ENCODE measurements around the gene ERAS. TPM values are rescaled to one million over a fixed set of nuclear protein-coding genes. Genes with fewer than 3 reads are reported as not detected.

The ERAS gene
- total and polyA plus RNA-seq, 2 experiments from 2014 or later = 1.3 to 2.4 TPM

DNA sequence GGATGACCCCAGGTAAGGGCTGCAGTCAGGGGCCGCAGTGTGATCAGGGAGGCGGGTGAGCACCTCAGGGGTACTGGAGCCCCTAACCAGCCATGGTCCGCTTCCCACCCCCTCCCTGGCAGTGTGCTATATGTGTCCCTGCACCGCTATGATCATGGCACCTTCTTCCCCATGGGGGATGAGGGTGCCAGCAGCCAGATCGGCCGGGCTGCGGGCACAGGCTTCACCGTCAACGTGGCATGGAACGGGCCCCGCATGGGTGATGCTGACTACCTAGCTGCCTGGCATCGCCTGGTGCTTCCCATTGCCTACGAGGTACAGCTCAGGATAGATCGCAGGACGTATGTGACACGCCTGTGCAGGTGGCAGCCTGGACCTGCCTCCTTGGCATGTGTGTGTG lies 8.2 kb upstream of the ERAS start:
- Mint-ChIP-seq H3K4me1 (no peaks in the 10 kb centered on the region), H3K27ac (no peak overlapping the region), H3K36me3 (ENCODE audit: low read depth) (peaks cover 10% of the 10 kb centered on the region; the same call in 2 of the 3 replicates), H3K4me3 (no peak overlapping the region), H3K9me3 (no peaks in the 10 kb centered on the region), H3K27me3 (ENCODE audit: insufficient read depth, low read depth, poor library complexity) (no peaks in the 10 kb centered on the region)
- DNase-seq (ENCODE audit: low spot score) = no peak
- no peaks in the 10 kb centered on the region for H3F3A ChIP-seq (replicated peaks; ENCODE audit: low read depth)
- no peak overlapping the region for H3K4me2 ChIP-seq
- H3K36me3 ChIP-seq (ENCODE audit: insufficient read depth) = no peaks in the 10 kb centered on the region
- H3K27ac ChIP-seq (ENCODE audit: low read depth) = no peak overlapping the region
- no peaks in the 10 kb centered on the region for H4K20me1 ChIP-seq (replicated peaks; ENCODE audit: insufficient read depth)
- ATAC-seq = no peak
- no peaks in the 10 kb centered on the region for H3K4me1 ChIP-seq (ENCODE audit: insufficient read depth)
- H3K9me2 ChIP-seq (ENCODE audit: insufficient read depth) = no peaks in the 10 kb centered on the region
- no peak overlapping the region for H2AFZ ChIP-seq
- H3K4me3 ChIP-seq = no peak overlapping the region
- TF ChIP-seq, protein P1, sequence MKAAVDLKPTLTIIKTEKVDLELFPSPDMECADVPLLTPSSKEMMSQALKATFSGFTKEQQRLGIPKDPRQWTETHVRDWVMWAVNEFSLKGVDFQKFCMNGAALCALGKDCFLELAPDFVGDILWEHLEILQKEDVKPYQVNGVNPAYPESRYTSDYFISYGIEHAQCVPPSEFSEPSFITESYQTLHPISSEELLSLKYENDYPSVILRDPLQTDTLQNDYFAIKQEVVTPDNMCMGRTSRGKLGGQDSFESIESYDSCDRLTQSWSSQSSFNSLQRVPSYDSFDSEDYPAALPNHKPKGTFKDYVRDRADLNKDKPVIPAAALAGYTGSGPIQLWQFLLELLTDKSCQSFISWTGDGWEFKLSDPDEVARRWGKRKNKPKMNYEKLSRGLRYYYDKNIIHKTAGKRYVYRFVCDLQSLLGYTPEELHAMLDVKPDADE (IDR thresholded peaks at IDR 0.05) = no peak
- TF ChIP-seq ZNF114 (CRISPR knock-in tag; IDR thresholded peaks at IDR 0.05) (no peak), JUNB (IDR thresholded peaks at IDR 0.05; ENCODE audit: unreplicated experiment) (no peak), ZNF331 (CRISPR knock-in tag; IDR thresholded peaks at IDR 0.05; ENCODE audit: low read depth) (no peak), CREB1 (CRISPR knock-in tag; IDR thresholded peaks at IDR 0.05; ENCODE audit: low read depth) (no peak), EZH2phosphoT487 (IDR thresholded peaks at IDR 0.05; ENCODE audit: unreplicated experiment) (no peak), NANOG (IDR thresholded peaks at IDR 0.05; ENCODE audit: borderline replicate concordance) (no peak), EZH2 (IDR thresholded peaks at IDR 0.05; ENCODE audit: low read depth, unreplicated experiment) (no peak), STAT1 (IDR thresholded peaks at IDR 0.05; ENCODE audit: unreplicated experiment) (no peak), POLR2AphosphoS5 (IDR thresholded peaks at IDR 0.05; ENCODE audit: low read depth) (no peak)
- TF ChIP-seq, protein P2, sequence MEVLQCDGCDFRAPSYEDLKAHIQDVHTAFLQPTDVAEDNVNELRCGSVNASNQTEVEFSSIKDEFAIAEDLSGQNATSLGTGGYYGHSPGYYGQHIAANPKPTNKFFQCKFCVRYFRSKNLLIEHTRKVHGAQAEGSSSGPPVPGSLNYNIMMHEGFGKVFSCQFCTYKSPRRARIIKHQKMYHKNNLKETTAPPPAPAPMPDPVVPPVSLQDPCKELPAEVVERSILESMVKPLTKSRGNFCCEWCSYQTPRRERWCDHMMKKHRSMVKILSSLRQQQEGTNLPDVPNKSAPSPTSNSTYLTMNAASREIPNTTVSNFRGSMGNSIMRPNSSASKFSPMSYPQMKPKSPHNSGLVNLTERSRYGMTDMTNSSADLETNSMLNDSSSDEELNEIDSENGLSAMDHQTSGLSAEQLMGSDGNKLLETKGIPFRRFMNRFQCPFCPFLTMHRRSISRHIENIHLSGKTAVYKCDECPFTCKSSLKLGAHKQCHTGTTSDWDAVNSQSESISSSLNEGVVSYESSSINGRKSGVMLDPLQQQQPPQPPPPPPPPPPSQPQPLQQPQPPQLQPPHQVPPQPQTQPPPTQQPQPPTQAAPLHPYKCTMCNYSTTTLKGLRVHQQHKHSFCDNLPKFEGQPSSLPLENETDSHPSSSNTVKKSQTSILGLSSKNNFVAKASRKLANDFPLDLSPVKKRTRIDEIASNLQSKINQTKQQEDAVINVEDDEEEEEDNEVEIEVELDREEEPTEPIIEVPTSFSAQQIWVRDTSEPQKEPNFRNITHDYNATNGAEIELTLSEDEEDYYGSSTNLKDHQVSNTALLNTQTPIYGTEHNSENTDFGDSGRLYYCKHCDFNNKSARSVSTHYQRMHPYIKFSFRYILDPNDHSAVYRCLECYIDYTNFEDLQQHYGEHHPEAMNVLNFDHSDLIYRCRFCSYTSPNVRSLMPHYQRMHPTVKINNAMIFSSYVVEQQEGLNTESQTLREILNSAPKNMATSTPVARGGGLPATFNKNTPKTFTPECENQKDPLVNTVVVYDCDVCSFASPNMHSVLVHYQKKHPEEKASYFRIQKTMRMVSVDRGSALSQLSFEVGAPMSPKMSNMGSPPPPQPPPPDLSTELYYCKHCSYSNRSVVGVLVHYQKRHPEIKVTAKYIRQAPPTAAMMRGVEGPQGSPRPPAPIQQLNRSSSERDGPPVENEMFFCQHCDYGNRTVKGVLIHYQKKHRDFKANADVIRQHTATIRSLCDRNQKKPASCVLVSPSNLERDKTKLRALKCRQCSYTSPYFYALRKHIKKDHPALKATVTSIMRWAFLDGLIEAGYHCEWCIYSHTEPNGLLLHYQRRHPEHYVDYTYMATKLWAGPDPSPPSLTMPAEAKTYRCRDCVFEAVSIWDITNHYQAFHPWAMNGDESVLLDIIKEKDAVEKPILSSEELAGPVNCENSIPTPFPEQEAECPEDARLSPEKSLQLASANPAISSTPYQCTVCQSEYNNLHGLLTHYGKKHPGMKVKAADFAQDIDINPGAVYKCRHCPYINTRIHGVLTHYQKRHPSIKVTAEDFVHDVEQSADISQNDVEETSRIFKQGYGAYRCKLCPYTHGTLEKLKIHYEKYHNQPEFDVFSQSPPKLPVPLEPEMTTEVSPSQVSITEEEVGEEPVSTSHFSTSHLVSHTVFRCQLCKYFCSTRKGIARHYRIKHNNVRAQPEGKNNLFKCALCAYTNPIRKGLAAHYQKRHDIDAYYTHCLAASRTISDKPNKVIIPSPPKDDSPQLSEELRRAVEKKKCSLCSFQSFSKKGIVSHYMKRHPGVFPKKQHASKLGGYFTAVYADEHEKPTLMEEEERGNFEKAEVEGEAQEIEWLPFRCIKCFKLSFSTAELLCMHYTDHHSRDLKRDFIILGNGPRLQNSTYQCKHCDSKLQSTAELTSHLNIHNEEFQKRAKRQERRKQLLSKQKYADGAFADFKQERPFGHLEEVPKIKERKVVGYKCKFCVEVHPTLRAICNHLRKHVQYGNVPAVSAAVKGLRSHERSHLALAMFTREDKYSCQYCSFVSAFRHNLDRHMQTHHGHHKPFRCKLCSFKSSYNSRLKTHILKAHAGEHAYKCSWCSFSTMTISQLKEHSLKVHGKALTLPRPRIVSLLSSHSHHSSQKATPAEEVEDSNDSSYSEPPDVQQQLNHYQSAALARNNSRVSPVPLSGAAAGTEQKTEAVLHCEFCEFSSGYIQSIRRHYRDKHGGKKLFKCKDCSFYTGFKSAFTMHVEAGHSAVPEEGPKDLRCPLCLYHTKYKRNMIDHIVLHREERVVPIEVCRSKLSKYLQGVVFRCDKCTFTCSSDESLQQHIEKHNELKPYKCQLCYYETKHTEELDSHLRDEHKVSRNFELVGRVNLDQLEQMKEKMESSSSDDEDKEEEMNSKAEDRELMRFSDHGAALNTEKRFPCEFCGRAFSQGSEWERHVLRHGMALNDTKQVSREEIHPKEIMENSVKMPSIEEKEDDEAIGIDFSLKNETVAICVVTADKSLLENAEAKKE (CRISPR knock-in tag; IDR thresholded peaks at IDR 0.05) = no peak
- TF ChIP-seq, protein P3, sequence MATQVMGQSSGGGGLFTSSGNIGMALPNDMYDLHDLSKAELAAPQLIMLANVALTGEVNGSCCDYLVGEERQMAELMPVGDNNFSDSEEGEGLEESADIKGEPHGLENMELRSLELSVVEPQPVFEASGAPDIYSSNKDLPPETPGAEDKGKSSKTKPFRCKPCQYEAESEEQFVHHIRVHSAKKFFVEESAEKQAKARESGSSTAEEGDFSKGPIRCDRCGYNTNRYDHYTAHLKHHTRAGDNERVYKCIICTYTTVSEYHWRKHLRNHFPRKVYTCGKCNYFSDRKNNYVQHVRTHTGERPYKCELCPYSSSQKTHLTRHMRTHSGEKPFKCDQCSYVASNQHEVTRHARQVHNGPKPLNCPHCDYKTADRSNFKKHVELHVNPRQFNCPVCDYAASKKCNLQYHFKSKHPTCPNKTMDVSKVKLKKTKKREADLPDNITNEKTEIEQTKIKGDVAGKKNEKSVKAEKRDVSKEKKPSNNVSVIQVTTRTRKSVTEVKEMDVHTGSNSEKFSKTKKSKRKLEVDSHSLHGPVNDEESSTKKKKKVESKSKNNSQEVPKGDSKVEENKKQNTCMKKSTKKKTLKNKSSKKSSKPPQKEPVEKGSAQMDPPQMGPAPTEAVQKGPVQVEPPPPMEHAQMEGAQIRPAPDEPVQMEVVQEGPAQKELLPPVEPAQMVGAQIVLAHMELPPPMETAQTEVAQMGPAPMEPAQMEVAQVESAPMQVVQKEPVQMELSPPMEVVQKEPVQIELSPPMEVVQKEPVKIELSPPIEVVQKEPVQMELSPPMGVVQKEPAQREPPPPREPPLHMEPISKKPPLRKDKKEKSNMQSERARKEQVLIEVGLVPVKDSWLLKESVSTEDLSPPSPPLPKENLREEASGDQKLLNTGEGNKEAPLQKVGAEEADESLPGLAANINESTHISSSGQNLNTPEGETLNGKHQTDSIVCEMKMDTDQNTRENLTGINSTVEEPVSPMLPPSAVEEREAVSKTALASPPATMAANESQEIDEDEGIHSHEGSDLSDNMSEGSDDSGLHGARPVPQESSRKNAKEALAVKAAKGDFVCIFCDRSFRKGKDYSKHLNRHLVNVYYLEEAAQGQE (IDR thresholded peaks at IDR 0.05; ENCODE audit: unreplicated experiment) = no peak
- no peaks in the 10 kb centered on the region for H3K27me3 ChIP-seq (ENCODE audit: insufficient read depth)
- H3K79me2 ChIP-seq (replicated peaks; ENCODE audit: insufficient read depth) = no peaks in the 10 kb centered on the region
